Measurements from ENCODE around the gene CNTN5. TPM values are rescaled to one million over a fixed set of nuclear protein-coding genes. Genes with fewer than 3 reads are reported as not detected.

Gene CNTN5
- total RNA-seq, 2 experiments from 2014 or later, result not detected

DNA sequence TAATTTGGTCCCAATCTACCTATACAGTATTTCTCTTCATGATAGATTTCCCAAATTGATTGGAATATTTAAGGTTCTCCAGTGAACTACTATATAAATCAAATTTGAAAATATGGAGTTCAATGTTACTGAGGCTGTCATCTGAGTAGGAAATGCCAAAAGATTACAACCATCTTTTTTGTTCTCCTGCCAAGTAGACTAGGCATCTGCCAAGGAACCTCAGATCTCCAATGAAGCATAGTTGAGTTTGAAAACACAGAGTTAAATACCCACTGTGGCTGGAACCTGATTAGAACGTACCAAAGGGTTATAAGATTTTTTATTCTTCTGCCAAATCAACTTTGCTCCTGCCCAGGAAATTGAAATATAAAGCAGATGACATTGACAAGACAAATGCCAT, 330.9 kb downstream of the CNTN5 start:
- intact Hi-C loops (cut with micrococcal nuclease), result no loop called here
- POLR2A ChIA-PET, result no interaction called here
- CTCF ChIA-PET, result no interaction called here

DNA sequence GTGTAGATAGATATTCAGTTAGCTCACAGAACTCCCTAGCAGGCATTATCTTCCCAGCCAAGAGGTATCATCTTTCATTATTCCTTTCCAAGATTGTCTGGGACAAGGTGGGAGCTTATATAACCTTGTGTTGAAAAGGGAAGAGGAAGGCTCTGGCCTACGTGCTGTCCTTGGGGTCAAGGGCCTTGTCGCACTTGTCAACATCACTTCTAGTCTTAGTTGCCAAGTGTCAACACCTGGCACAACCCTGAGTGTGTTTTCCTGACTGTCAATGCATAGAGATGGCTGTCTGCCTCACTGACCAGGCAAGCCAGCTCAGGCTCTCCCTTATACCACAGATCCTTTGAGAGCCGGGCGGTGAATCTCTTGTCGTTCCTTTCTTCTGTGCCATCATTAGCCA, 331.9 kb downstream of the CNTN5 start:
- Mint-ChIP-seq H3K27ac (no peak overlapping the region), H3K9me3 (peaks cover 5% of the 10 kb centered on the region), H3K4me1 (ENCODE audit: low read depth) (no peaks in the 10 kb centered on the region), H3K27me3 (no peaks in the 10 kb centered on the region), H3K4me3 (no peak overlapping the region), H3K36me3 (ENCODE audit: low read depth) (no peaks in the 10 kb centered on the region)
- TF ChIP-seq, protein P1, sequence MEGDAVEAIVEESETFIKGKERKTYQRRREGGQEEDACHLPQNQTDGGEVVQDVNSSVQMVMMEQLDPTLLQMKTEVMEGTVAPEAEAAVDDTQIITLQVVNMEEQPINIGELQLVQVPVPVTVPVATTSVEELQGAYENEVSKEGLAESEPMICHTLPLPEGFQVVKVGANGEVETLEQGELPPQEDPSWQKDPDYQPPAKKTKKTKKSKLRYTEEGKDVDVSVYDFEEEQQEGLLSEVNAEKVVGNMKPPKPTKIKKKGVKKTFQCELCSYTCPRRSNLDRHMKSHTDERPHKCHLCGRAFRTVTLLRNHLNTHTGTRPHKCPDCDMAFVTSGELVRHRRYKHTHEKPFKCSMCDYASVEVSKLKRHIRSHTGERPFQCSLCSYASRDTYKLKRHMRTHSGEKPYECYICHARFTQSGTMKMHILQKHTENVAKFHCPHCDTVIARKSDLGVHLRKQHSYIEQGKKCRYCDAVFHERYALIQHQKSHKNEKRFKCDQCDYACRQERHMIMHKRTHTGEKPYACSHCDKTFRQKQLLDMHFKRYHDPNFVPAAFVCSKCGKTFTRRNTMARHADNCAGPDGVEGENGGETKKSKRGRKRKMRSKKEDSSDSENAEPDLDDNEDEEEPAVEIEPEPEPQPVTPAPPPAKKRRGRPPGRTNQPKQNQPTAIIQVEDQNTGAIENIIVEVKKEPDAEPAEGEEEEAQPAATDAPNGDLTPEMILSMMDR (IDR thresholded peaks at IDR 0.05), result no peak
- ChIA-PET POLR2A (no interaction called here), CTCF (no interaction called here)
- intact Hi-C loops (cut with micrococcal nuclease), result no loop called here
- ATAC-seq (no peak), DNase-seq (no peak)

More for the DNA sequence above, 330.9 kb downstream of the CNTN5 start:
- Mint-ChIP-seq H3K27ac (no peak overlapping the region), H3K36me3 (ENCODE audit: low read depth) (no peaks in the 10 kb centered on the region), H3K9me3 (peaks cover 5% of the 10 kb centered on the region), H3K4me3 (no peak overlapping the region), H3K27me3 (no peaks in the 10 kb centered on the region), H3K4me1 (ENCODE audit: low read depth) (no peaks in the 10 kb centered on the region)
- TF ChIP-seq, protein P1 (IDR thresholded peaks at IDR 0.05), result no peak
- ATAC-seq (no peak), DNase-seq (no peak)

DNA sequence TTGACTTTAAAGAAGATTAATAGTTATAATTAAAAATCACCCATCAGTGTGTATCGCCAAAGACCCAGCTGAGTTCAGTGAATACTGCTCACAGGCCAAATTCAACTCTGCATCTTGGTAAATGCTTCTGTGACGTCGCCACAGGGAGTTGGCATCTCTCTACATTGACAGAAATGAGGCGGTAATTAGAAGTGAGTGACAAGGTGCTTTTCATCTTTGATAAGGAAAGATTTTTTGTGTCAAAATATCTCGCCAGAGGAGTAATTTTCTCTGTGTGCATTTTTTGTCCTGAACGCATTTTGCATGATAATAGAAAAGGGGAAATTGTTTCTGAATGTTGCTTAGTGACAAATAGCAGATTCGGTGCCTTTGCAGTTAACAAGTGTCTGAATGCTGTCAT, 345.8 kb downstream of the CNTN5 start:
- DNase-seq (no peak), ATAC-seq (no peak)
- Mint-ChIP-seq H3K4me3 (no peak overlapping the region), H3K36me3 (ENCODE audit: low read depth) (no peaks in the 10 kb centered on the region), H3K27me3 (no peaks in the 10 kb centered on the region), H3K27ac (no peak overlapping the region), H3K9me3 (peaks cover 2% of the 10 kb centered on the region), H3K4me1 (ENCODE audit: low read depth) (no peaks in the 10 kb centered on the region)
- ChIA-PET CTCF (no interaction called here), POLR2A (no interaction called here)
- intact Hi-C loops (cut with micrococcal nuclease), result no loop called here
- TF ChIP-seq, protein P1 (IDR thresholded peaks at IDR 0.05), result no peak

DNA sequence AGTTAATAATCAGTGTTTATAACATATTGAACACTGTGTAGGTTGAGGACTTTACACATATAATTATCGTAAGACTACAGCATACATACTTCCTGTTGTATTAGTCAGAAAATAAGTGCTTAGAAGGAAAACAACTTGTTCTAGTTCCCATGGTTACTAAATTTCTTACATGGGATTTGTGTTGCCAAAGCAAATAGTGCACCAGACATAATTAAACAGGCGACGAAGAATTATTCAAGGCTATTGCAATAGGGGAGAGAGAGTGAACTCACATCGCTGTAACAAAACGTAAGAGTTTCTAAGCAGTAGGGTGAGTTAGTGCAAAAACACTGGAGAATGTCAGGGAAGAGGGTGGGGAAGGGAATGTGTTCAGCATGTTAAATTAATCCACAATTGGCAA, 347.8 kb downstream of the CNTN5 start:
- Mint-ChIP-seq H3K4me1 (ENCODE audit: low read depth) (no peaks in the 10 kb centered on the region), H3K4me3 (no peak overlapping the region), H3K27me3 (no peaks in the 10 kb centered on the region), H3K9me3 (peaks cover 2% of the 10 kb centered on the region), H3K27ac (no peak overlapping the region), H3K36me3 (ENCODE audit: low read depth) (no peaks in the 10 kb centered on the region)
- intact Hi-C loops (cut with micrococcal nuclease), result no loop called here
- POLR2A ChIA-PET, result no interaction called here
- CTCF ChIA-PET, result no interaction called here
- TF ChIP-seq, protein P1 (IDR thresholded peaks at IDR 0.05), result no peak
- no peak for DNase-seq
- no peak for ATAC-seq

DNA sequence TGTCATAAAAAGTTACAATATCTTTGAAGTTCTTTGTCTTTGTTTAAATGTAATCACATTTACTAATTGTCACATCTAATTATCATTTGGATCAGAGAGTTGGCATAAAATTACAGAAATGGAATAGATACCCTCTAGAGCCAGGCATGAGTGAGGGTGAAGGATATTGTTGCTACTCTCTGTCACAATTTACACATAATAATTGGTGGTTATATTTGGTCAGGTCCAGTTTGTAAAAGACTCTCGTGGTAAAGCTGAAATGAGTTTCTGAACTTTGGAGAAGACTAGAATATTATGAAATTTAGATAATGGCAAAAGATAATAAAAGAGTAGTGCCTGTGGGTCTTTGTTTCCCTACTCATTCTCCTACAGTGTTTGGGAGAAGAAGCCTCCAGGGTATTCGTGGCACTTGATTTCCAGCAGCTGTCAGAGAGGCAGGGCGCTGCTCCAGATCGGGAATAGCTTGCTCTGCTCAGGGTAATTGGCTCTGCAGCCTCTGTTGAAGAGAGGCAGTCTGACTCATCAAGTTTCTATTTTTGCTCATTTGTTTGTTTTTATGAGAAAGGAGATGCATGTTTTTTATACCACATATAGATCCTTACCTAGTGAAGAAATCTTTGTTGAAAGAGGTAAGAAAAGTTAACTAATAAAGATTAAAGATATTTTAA, 349.9 kb downstream of the CNTN5 start:
- H3K4me1 Mint-ChIP-seq (ENCODE audit: low read depth), result no peaks in the 10 kb centered on the region
- ChIA-PET POLR2A (no interaction called here), CTCF (no interaction called here)
- no peak overlapping the region for H3K27ac Mint-ChIP-seq
- intact Hi-C loops (cut with micrococcal nuclease), result no loop called here
- no peak overlapping the region for H3K4me3 Mint-ChIP-seq
- H3K27me3 Mint-ChIP-seq, result no peaks in the 10 kb centered on the region
- ATAC-seq (no peak), DNase-seq (no peak)
- TF ChIP-seq, protein P1 (IDR thresholded peaks at IDR 0.05), result no peak
- peaks cover 2% of the 10 kb centered on the region for H3K9me3 Mint-ChIP-seq
- no peaks in the 10 kb centered on the region for H3K36me3 Mint-ChIP-seq (ENCODE audit: low read depth)

Data from activated CD8-positive, alpha-beta T cell treated with anti-CD3 and anti-CD28 coated beads for 36 hours (primary cell).